Thyroid gland (tissue), 4 donors: ENCODE data around the gene SLC35F1. TPM values are rescaled to one million over a fixed set of nuclear protein-coding genes. Genes with fewer than 3 reads are reported as not detected.

Experiments used
- DNase-seq, 2 donors: peaks; one replicate each; pipeline ENCODE4 v3.0.0-alpha.2; 2019
- H3K27ac ChIP-seq, 3 donors: fragments of 200-600 bp; sonication (generic); 1 replicate in 2 of 3; 2 replicates in 1 of 3; pipeline ENCODE4 v1.5.1; 2016 to 2019; ENCODE audit warnings: mild to moderate bottlenecking in 1 of 3, moderate library complexity in 1 of 3
- H3K27me3 ChIP-seq: fragments of 200-600 bp; sonication (generic); one replicate; pipeline ENCODE4 v1.5.1; 2019
- H3K36me3 ChIP-seq, 2 donors: fragments of 200-600 bp; sonication (generic); one replicate each; pipeline ENCODE4 v1.5.1; 2016 to 2019
- H3K4me1 ChIP-seq, 2 donors: fragments of 200-600 bp; sonication (generic); one replicate each; pipeline ENCODE4 v1.5.1; 2017 to 2019
- H3K4me3 ChIP-seq, 3 donors: fragments of 200-600 bp; sonication (generic); replicated peaks in 1 of 3; 1 replicate in 2 of 3; 2 replicates in 1 of 3; pipeline ENCODE4 v1.5.1; 2016; ENCODE audit warnings: mild to moderate bottlenecking in 1 of 3
- H3K9me3 ChIP-seq: fragments of 200-600 bp; sonication (generic); one replicate; pipeline ENCODE4 v1.5.1; 2017
- CTCF ChIP-seq, 6 experiments: fragments of 200-600 bp in 3 of 6; fragments of 450-650 bp in 3 of 6; sonication (generic) in 3 of 6; IDR thresholded peaks; one replicate each; pipeline ENCODE4 v1.5.1; 2016 to 2019; ENCODE audit warnings: antibody characterized with exemption in 6 of 6, mild to moderate bottlenecking in 2 of 6, inconsistent platforms in 1 of 6, moderate library complexity in 1 of 6
- POLR2A ChIP-seq, 2 donors: fragments of 450-650 bp; IDR thresholded peaks; one replicate each; pipeline ENCODE4 v1.6.1; 2017; ENCODE audit warnings: antibody characterized with exemption in 2 of 2, mild to moderate bottlenecking in 2 of 2, moderate library complexity in 1 of 2
- WGBS, 2 donors: methylation state at CpG; one replicate each; pipeline ENCODE4 v1.1.5; 2017; 5-methylcytosine and 5-hydroxymethylcytosine counted together
- intact Hi-C: fragments of 100-400 bp; cut with DNase I; formaldehyde crosslinking; loops from one replicate; pipeline ENCODE4 v1.15.1; 2023
- total RNA-seq, 4 donors: library from RNA; depleted of rRNA; stranded (reverse); fragments of >200 nt; gene quantifications; one replicate each; pipeline ENCODE4 v1.2.3, GENCODE V29; 2016

The SLC35F1 gene
- total RNA-seq, 4 donors from 2014 or later: 0.54 to 5.5 (median 1.4) TPM

- intact Hi-C loops: no loop called here
- WGBS, 2 donors: 95 to 97% methylated on average over 3 of the region's 3 CpGs
These were observed 406.1 kb downstream of the SLC35F1 start for GRCh38 chr6:118313208-118313607.

GRCh38 chr6:118313762-118314161 lies 406.7 kb downstream of the SLC35F1 start:
- intact Hi-C loops: no loop called here
- no peak overlapping the region for H3K27ac ChIP-seq

More at GRCh38 chr6:118313208-118313607, 406.1 kb downstream of the SLC35F1 start:
- H3K9me3 ChIP-seq: no peaks in the 10 kb centered on the region
- DNase-seq: no peak
- no peaks in the 10 kb centered on the region for H3K27me3 ChIP-seq
- no peaks in the 10 kb centered on the region for H3K36me3 ChIP-seq
- H3K4me3 ChIP-seq: no peak overlapping the region
- H3K4me1 ChIP-seq: peaks cover 0 to 3% of the 10 kb centered on the region in 2 donors
- H3K27ac ChIP-seq: no peak overlapping the region
- no peak for TF ChIP-seq POLR2A (IDR thresholded peaks at IDR 0.05)
- no peak for TF ChIP-seq CTCF (IDR thresholded peaks at IDR 0.05)

GRCh38 chr6:118316796-118317384 lies 409.8 kb downstream of the SLC35F1 start:
- Histone ChIP-seq H3K27ac (peak overlapping the region; percentile 8 to 42 (median 25)), H3K9me3 (no peaks in the 10 kb centered on the region), H3K36me3 (no peaks in the 10 kb centered on the region), H3K27me3 (no peaks in the 10 kb centered on the region), H3K4me1 (peaks cover 3 to 5% of the 10 kb centered on the region in 2 donors), H3K4me3 (no peak overlapping the region)
- TF ChIP-seq POLR2A (IDR thresholded peaks at IDR 0.05): no peak
- no peak for TF ChIP-seq CTCF (IDR thresholded peaks at IDR 0.05)
- 82 to 88% methylated on average over 6 of the region's 6 CpGs for WGBS, 2 donors
- intact Hi-C loops: no loop called here
- no peak for DNase-seq

More at GRCh38 chr6:118313762-118314161, 406.7 kb downstream of the SLC35F1 start:
- H3K9me3 ChIP-seq: no peaks in the 10 kb centered on the region
- H3K36me3 ChIP-seq: no peaks in the 10 kb centered on the region
- H3K27me3 ChIP-seq: no peaks in the 10 kb centered on the region
- peaks cover 3 to 5% of the 10 kb centered on the region in 2 donors for H3K4me1 ChIP-seq
- 90 to 93% methylated on average over 3 of the region's 3 CpGs for WGBS, 2 donors
- H3K4me3 ChIP-seq: no peak overlapping the region
- TF ChIP-seq CTCF (IDR thresholded peaks at IDR 0.05) (no peak), POLR2A (IDR thresholded peaks at IDR 0.05) (no peak)
- DNase-seq: no peak

GRCh38 chr6:118317581-118318563 lies 410.8 kb downstream of the SLC35F1 start:
- H3K4me3 ChIP-seq: no peak overlapping the region
- intact Hi-C loops: no loop called here

More at GRCh38 chr6:118317581-118318563, 410.8 kb downstream of the SLC35F1 start:
- WGBS, 2 donors: 26 to 40% methylated on average over 4 of the region's 4 CpGs
- Histone ChIP-seq H3K36me3 (no peaks in the 10 kb centered on the region), H3K27me3 (no peaks in the 10 kb centered on the region), H3K4me1 (peaks cover 3 to 5% of the 10 kb centered on the region in 2 donors), H3K9me3 (no peaks in the 10 kb centered on the region), H3K27ac (peak overlapping the region in 2 of 3 donors; percentile 8 to 25)
- no peak for DNase-seq
- TF ChIP-seq CTCF (IDR thresholded peaks at IDR 0.05): no peak
